ENCODE measurements around the gene DDX31.

DNA sequence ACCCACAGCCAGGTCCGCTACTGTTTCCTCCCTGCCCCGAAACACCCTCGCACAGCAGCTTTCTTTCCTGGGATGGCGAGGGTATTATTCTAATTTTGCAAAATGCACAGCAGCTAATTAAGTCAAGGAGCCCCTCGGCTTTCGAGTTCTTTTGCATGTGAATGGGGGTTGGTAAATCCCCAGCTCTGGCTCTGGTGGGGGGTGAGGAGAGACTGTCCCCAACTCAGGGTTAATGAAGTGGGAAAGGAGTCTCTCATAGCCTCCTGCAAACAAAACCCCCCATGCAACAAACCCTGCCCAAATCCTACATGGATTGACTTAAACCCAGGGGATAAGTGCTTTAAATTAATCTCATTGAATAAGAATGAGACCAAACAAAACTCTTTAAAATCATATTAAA, 78.5 kb downstream of the DDX31 start:
- TF ChIP-seq, protein P1, sequence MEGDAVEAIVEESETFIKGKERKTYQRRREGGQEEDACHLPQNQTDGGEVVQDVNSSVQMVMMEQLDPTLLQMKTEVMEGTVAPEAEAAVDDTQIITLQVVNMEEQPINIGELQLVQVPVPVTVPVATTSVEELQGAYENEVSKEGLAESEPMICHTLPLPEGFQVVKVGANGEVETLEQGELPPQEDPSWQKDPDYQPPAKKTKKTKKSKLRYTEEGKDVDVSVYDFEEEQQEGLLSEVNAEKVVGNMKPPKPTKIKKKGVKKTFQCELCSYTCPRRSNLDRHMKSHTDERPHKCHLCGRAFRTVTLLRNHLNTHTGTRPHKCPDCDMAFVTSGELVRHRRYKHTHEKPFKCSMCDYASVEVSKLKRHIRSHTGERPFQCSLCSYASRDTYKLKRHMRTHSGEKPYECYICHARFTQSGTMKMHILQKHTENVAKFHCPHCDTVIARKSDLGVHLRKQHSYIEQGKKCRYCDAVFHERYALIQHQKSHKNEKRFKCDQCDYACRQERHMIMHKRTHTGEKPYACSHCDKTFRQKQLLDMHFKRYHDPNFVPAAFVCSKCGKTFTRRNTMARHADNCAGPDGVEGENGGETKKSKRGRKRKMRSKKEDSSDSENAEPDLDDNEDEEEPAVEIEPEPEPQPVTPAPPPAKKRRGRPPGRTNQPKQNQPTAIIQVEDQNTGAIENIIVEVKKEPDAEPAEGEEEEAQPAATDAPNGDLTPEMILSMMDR (IDR thresholded peaks at IDR 0.05), result no peak
- TF ChIP-seq POLR2AphosphoS5 (IDR thresholded peaks at IDR 0.05) (no peak), POLR2A (IDR thresholded peaks at IDR 0.05) (no peak)
